ENCODE measurements around the gene DNAJC21. TPM values are rescaled to one million over a fixed set of nuclear protein-coding genes. Genes with fewer than 3 reads are reported as not detected.

Gene DNAJC21
- total and polyA plus RNA-seq, 2 of the 4 experiments (the other 2 are of a cell fraction) = 8.8 to 12.7 TPM

DNA sequence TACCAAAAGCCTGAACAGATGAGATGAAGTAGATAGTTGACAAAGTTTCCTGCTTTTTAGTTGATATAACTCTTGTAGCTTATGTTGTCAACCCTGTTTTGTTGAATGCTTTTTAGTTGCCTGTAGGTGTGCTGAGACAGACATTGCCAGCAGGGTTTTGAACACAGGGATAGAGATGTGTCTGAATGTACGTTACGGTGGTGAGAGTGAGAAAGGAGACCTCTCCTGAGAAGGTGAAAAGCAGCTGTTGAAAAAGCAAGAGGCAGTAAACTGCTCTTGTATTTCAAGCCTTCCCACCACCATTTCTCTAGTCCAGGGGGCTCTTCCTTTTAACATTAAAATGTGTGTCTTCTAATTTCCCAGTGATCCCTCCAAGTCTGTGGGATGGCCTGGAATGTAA is 14.7 kb downstream of the DNAJC21 start:
- Histone ChIP-seq H2AK9ac (replicated peaks; ENCODE audit: low read depth, low read length, poor library complexity) (no peak overlapping the region), H2BK5ac (ENCODE audit: low read depth, low read length, poor library complexity, severe bottlenecking) (no peak overlapping the region), H4K91ac (ENCODE audit: insufficient read depth, low read depth, low read length) (no peak overlapping the region), H4K5ac (ENCODE audit: low read depth, low read length) (no peak overlapping the region), H3K23ac (ENCODE audit: low read depth, low read length) (no peak overlapping the region), H3K9me3 (ENCODE audit: control insufficient read depth, insufficient read depth, low read length) (no peaks in the 10 kb centered on the region), H3K4me1 (ENCODE audit: control insufficient read depth, insufficient read depth, low read length) (no peaks in the 10 kb centered on the region), H3K9me1 (ENCODE audit: insufficient read depth, low read length) (no peaks in the 10 kb centered on the region), H3K4me2 (ENCODE audit: low read depth, low read length) (no peak overlapping the region), H2BK20ac (ENCODE audit: low read depth, low read length) (no peak overlapping the region), H3K56ac (ENCODE audit: extremely low read depth, insufficient read depth, low read length) (no peak overlapping the region), H4K20me1 (ENCODE audit: insufficient read depth, low read length) (no peaks in the 10 kb centered on the region), H3K27ac (ENCODE audit: insufficient read depth, low read length) (no peak overlapping the region), H4K8ac (ENCODE audit: low read depth in 2 of 2, low read length in 2 of 2) (no peak overlapping the region), H3K79me1 (ENCODE audit: low read depth in 1 of 2, low read length in 2 of 2) (peaks cover 0 to 4% of the 10 kb centered on the region in 2 experiments; a peak in 1 of 4 replicates), H2AK5ac (ENCODE audit: low read depth, low read length) (no peak overlapping the region), H3K36me3 (ENCODE audit: control insufficient read depth, insufficient read depth, low read length) (peaks cover 31% of the 10 kb centered on the region), H3K4ac (ENCODE audit: low read depth, low read length) (no peak overlapping the region), H3K4me3 (ENCODE audit: insufficient read depth, low read depth, low read length) (no peak overlapping the region), H2BK120ac (ENCODE audit: low read depth, low read length) (no peak overlapping the region), H3K9ac (ENCODE audit: low read depth, low read length) (no peak overlapping the region), H3K18ac (ENCODE audit: low read depth, low read length) (no peak overlapping the region), H2BK15ac (ENCODE audit: low read depth, low read length) (no peak overlapping the region), H2AFZ (replicated peaks; ENCODE audit: low read length, poor library complexity) (no peak overlapping the region), H3K27me3 (ENCODE audit: control insufficient read depth, insufficient read depth, low read length) (no peaks in the 10 kb centered on the region), H3K14ac (replicated peaks; ENCODE audit: low read depth, low read length) (no peak overlapping the region)
- dilution Hi-C loops (cut with HindIII; ENCODE audit: low sequenced_read_pairs, unreplicated experiment) = no loop called here
- WGBS, 2 experiments (ENCODE audit: extremely low coverage in 2 of 2, insufficient read length in 1 of 2) = no CpG with 5 or more reads among the region's 2 CpGs
- POLR2A ChIA-PET (ENCODE audit: unreplicated experiment) = interaction anchor here (0.6 kb wide), 1 partner anchor 186 kb away, joined by 4 read pairs; no protein-coding TSS in a partner anchor
- in situ Hi-C loops (cut with MboI; ENCODE audit: low sequenced_read_pairs) = no loop called here
- intact Hi-C loops (cut with micrococcal nuclease) = no loop called here
- no peak for TF ChIP-seq MAFK (IDR thresholded peaks at IDR 0.05; ENCODE audit: low read depth, low read length)
- TF ChIP-seq RFX5 (IDR thresholded peaks at IDR 0.05; ENCODE audit: low read depth, low read length) = no peak
- TF ChIP-seq, protein P1, sequence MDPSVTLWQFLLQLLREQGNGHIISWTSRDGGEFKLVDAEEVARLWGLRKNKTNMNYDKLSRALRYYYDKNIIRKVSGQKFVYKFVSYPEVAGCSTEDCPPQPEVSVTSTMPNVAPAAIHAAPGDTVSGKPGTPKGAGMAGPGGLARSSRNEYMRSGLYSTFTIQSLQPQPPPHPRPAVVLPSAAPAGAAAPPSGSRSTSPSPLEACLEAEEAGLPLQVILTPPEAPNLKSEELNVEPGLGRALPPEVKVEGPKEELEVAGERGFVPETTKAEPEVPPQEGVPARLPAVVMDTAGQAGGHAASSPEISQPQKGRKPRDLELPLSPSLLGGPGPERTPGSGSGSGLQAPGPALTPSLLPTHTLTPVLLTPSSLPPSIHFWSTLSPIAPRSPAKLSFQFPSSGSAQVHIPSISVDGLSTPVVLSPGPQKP (IDR thresholded peaks at IDR 0.05; ENCODE audit: borderline replicate concordance, low read depth, low read length) = no peak
- no peak for TF ChIP-seq RCOR1 (IDR thresholded peaks at IDR 0.05; ENCODE audit: insufficient replicate concordance, low read length)
- TF ChIP-seq, protein P2, sequence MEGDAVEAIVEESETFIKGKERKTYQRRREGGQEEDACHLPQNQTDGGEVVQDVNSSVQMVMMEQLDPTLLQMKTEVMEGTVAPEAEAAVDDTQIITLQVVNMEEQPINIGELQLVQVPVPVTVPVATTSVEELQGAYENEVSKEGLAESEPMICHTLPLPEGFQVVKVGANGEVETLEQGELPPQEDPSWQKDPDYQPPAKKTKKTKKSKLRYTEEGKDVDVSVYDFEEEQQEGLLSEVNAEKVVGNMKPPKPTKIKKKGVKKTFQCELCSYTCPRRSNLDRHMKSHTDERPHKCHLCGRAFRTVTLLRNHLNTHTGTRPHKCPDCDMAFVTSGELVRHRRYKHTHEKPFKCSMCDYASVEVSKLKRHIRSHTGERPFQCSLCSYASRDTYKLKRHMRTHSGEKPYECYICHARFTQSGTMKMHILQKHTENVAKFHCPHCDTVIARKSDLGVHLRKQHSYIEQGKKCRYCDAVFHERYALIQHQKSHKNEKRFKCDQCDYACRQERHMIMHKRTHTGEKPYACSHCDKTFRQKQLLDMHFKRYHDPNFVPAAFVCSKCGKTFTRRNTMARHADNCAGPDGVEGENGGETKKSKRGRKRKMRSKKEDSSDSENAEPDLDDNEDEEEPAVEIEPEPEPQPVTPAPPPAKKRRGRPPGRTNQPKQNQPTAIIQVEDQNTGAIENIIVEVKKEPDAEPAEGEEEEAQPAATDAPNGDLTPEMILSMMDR (conservative IDR thresholded peaks at IDR 0.05; ENCODE audit: low read depth, low read length) = no peak
- no peak for TF ChIP-seq NFE2L2 (IDR thresholded peaks at IDR 0.05; ENCODE audit: low read depth, low read length)
- no peak for TF ChIP-seq FOS (IDR thresholded peaks at IDR 0.05; ENCODE audit: low read depth, low read length)
- TF ChIP-seq POLR2A (IDR thresholded peaks at IDR 0.05; ENCODE audit: low read depth, low read length) = no peak
- TF ChIP-seq BHLHE40 (IDR thresholded peaks at IDR 0.05; ENCODE audit: low read depth, low read length) = no peak
- no peak for TF ChIP-seq CEBPB (IDR thresholded peaks at IDR 0.05; ENCODE audit: low read depth, low read length)
- no peak for TF ChIP-seq MXI1 (IDR thresholded peaks at IDR 0.05; ENCODE audit: borderline replicate concordance, low read depth, low read length)
- TF ChIP-seq SMC3 (IDR thresholded peaks at IDR 0.05; ENCODE audit: low read depth, low read length) = no peak
- no peak for TF ChIP-seq CHD1 (IDR thresholded peaks at IDR 0.05; ENCODE audit: low read depth, low read length)
- TF ChIP-seq, protein P3, sequence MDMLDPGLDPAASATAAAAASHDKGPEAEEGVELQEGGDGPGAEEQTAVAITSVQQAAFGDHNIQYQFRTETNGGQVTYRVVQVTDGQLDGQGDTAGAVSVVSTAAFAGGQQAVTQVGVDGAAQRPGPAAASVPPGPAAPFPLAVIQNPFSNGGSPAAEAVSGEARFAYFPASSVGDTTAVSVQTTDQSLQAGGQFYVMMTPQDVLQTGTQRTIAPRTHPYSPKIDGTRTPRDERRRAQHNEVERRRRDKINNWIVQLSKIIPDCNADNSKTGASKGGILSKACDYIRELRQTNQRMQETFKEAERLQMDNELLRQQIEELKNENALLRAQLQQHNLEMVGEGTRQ (IDR thresholded peaks at IDR 0.05; ENCODE audit: low read depth, low read length) = no peak
- CTCF ChIA-PET = interaction anchor here (1.0 kb wide), 1 partner anchor 14 kb away, joined by 5 read pairs; no protein-coding TSS in a partner anchor
- ATAC-seq (ENCODE audit: low read depth) (no peak), DNase-seq (no peak)
- no TSS peak for BruUV-seq (replicated peaks)

Data from IMR-90 (cell line).